Measurements from ENCODE around the gene PSMD14. TPM values are rescaled to one million over a fixed set of nuclear protein-coding genes. Genes with fewer than 3 reads are reported as not detected.
A peak's percentile ranks its signal among the peaks of the same experiment; 100 is the strongest.

The PSMD14 gene
- total and polyA plus RNA-seq, 2 of the 8 experiments (the other 6 are each of a cell fraction or from before 2014, with no cell fraction given) = 53.9 to 88.7 TPM

DNA sequence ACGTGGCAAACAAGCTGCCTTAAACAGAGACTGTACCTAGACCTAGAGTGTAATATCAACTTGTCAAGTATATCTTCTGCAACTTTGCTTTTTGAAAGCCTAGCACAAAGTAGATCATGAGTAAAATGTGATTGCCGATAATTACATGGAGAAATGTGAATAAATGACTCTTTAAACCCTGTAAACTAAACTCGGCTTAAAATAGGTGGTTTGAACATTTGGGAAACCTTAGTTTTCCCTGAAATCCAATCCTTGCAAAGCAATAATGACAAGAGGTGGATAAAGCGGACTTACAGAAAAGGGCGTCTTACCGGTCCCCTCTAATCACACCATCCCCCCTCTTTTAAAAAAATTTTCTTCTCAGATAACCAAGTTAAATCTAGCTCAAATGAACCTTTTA, 549 bp upstream of the PSMD14 start:
- Histone ChIP-seq H3K14ac (ENCODE audit: insufficient read length) (no peak overlapping the region), H2BK12ac (ENCODE audit: low read depth, low read length) (no peak overlapping the region), H3K79me1 (ENCODE audit: low read depth, low read length) (no peaks in the 10 kb centered on the region), H3K4ac (replicated peaks; ENCODE audit: insufficient read length, low read depth, low read length) (no peak overlapping the region), H2AFZ (ENCODE audit: low read length) (peak overlapping the region; percentile 31), H3K23me2 (ENCODE audit: low read depth, low read length) (no peaks in the 10 kb centered on the region), H3K36me3 (ENCODE audit: control insufficient read depth in 2 of 4, insufficient read depth in 4 of 4, low read length in 3 of 4) (no peaks in the 10 kb centered on the region), H3K18ac (ENCODE audit: extremely low read depth, low read length) (no peak overlapping the region), H2BK120ac (replicated peaks; ENCODE audit: low read depth, low read length) (no peak overlapping the region), H2BK20ac (ENCODE audit: low read length) (no peak overlapping the region), H3K27me3 (replicated peaks in 1 of 4; ENCODE audit: control insufficient read depth in 3 of 4, extremely low read depth in 1 of 4, insufficient read depth in 3 of 4, low read length in 3 of 4) (no peaks in the 10 kb centered on the region; a peak in 1 of 7 replicates), H2BK5ac (ENCODE audit: low read depth, low read length) (no peak overlapping the region), H3K23ac (ENCODE audit: insufficient read length) (no peak overlapping the region), H3K56ac (replicated peaks; ENCODE audit: insufficient read length, low read depth, low read length) (peak overlapping the region; percentile 9), H3K9ac (replicated peaks in 1 of 4; ENCODE audit: extremely low read depth in 1 of 4, low read depth in 3 of 4, low read length in 3 of 4) (peak overlapping the region; percentile 8 to 95 (median 81); a peak in 4 of 7 replicates), H4K8ac (ENCODE audit: extremely low read depth, insufficient read depth, low read length) (no peak overlapping the region), H3K4me2 (ENCODE audit: insufficient read depth in 1 of 2, low read depth in 2 of 2, low read length in 2 of 2) (peak overlapping the region; percentile 59 to 71), H2BK15ac (ENCODE audit: low read length) (no peak overlapping the region), H3K79me2 (ENCODE audit: control insufficient read depth in 1 of 2, insufficient read depth in 2 of 2, low read length in 2 of 2) (peaks cover 18 to 43% of the 10 kb centered on the region in 2 experiments), H3K9me3 (ENCODE audit: insufficient read depth in 2 of 2, low read depth in 1 of 2, low read length in 1 of 2) (no peaks in the 10 kb centered on the region), H4K20me1 (replicated peaks in 1 of 2; ENCODE audit: control insufficient read depth in 1 of 2, insufficient read depth in 2 of 2, low read length in 2 of 2) (peaks cover 0 to under 1% of the 10 kb centered on the region in 2 experiments), H3K4me3 (ENCODE audit: extremely low read depth in 1 of 4, insufficient read depth in 2 of 4, low read depth in 3 of 4, low read length in 4 of 4) (peak overlapping the region; percentile 74 to 91 (median 87)), H4K5ac (ENCODE audit: insufficient read length, low read depth, low read length) (peak overlapping the region; percentile 47), H2AK5ac (ENCODE audit: low read depth, low read length) (no peak overlapping the region), H3K4me1 (replicated peaks in 1 of 4; ENCODE audit: control insufficient read depth in 3 of 4, insufficient read depth in 4 of 4, low read length in 3 of 4) (peaks cover 0 to 3% (median 0%) of the 10 kb centered on the region in 4 experiments; a peak in 2 of 7 replicates), H3K27ac (ENCODE audit: low read depth, low read length) (no peak overlapping the region; the same call in 1 of the 2 replicates), H4K91ac (replicated peaks; ENCODE audit: insufficient read length, low read length) (no peak overlapping the region)
- DNase-seq (ENCODE audit: low read depth in 1 of 2, low spot score in 2 of 2) (no peak), FAIRE-seq (no peak)
- TF ChIP-seq CBX8 (IDR thresholded peaks at IDR 0.05; ENCODE audit: borderline replicate concordance, low read depth, low read length) = no peak
- no peak for TF ChIP-seq JUN (IDR thresholded peaks at IDR 0.05; ENCODE audit: low read depth, low read length)
- TF ChIP-seq CEBPB (IDR thresholded peaks at IDR 0.05; ENCODE audit: low read depth, low read length) = no peak
- no peak for TF ChIP-seq POU5F1 (IDR thresholded peaks at IDR 0.05; ENCODE audit: low read depth, low read length)
- TF ChIP-seq RFX5 (IDR thresholded peaks at IDR 0.05; ENCODE audit: borderline replicate concordance, low read depth, low read length) = no peak
- TF ChIP-seq, protein P1, sequence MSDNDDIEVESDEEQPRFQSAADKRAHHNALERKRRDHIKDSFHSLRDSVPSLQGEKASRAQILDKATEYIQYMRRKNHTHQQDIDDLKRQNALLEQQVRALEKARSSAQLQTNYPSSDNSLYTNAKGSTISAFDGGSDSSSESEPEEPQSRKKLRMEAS (IDR thresholded peaks at IDR 0.05) = no peak
- no peak for TF ChIP-seq TEAD4 (IDR thresholded peaks at IDR 0.05; ENCODE audit: low read depth, low read length)
- no peak for TF ChIP-seq YY1 (IDR thresholded peaks at IDR 0.05; ENCODE audit: low read depth, low read length)
- WGBS, 2 experiments (ENCODE audit: extremely low coverage in 1 of 2, insufficient coverage in 1 of 2, insufficient read length in 1 of 2, insufficient replicate concordance in 2 of 2, low coverage in 1 of 2, low lambda C conversion rate in 2 of 2, missing lambda C conversion rate in 1 of 2) = 32% methylated on average over 6 of the region's 6 CpGs; no CpG with 5 or more reads in 1 of the 2 experiments
- POLR2A ChIA-PET (ENCODE audit: partially characterized antibody) = interaction anchor here (0.7 to 1.9 kb wide), 18 partner anchors 13 to 148 kb away, joined by 3 to 8 read pairs (median 4); partner anchors contain the start of genes TANK and TBR1
- CTCF ChIA-PET (ENCODE audit: partially characterized antibody) = interaction anchor here (0.7 to 1.6 kb wide), 6 partner anchors 8 to 263 kb away, joined by 3 to 7 read pairs (median 4); no protein-coding TSS in a partner anchor

All from H1 (cell line).